GM19193 (cell line): Measurements from ENCODE around the gene PIK3C2A.

Source experiments
- POLR2A ChIP-seq: IDR thresholded peaks from 4 replicates; pipeline ENCODE4 v1.6.1; 2011; ENCODE audit not compliant: insufficient read depth, insufficient read length; ENCODE audit errors: extremely low read depth

The PIK3C2A gene

DNA sequence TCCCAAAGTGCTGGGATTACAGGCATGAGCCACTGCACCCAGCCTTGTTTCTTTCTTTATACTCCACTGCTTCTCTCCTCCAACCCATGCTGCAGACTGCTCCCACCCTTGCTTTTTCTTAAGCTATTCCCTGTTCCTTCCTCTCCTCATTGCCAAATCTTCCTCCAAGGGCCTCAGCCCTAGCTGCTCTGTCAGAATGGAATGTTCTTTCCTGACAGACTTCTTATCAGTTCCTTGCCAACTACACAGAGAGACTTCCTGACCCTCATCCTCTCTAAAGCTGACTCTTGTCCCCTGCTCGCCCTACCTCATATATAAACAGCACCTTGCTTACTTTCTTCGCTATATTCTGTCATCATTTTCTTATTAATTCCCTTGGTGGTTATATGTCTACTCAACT, 16.9 kb upstream of the PIK3C2A start:
- TF ChIP-seq POLR2A: no peak

DNA sequence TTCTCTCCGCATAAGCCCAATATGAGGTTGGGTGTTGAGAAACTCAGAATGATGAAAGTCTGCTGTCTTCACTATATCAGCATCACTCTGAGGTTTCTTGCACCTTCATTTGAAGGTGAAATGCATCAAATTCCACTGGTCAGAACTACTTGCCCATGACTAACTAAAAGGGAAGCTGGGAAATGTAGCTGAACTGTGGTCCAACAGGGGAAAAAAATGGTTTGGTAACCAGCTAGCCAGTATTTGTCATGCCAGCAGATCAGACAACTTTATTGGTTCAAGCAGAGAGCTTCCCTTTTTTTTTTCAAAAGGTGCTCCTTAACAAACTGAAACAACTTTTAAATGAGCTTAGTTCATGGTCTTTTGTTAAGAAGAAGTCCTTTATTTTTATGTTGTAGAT, 14.2 kb upstream of the PIK3C2A start:
- TF ChIP-seq POLR2A: no peak

GRCh38 chr11:17219016-17219415, 11.2 kb upstream of the PIK3C2A start:
- TF ChIP-seq POLR2A: no peak

DNA sequence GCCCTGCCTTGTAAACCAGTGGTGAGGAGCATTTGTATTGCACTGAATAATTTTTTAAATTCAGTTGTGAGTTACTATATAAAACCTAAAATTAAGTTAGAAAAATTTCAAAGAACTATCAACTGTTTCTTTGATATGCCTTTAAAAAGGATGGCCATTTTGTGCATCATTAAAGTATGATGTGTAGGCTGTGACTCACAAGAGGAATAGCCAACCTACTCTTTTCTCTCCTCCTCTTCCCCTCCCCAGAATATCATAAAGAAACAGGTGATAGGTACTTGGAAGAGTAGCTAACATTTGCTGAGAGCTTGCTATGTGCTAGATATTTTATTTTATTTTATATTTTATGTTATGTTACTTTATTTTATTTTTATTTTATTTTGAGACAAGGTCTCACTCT, 10.6 kb upstream of the PIK3C2A start:
- no peak for TF ChIP-seq POLR2A

DNA sequence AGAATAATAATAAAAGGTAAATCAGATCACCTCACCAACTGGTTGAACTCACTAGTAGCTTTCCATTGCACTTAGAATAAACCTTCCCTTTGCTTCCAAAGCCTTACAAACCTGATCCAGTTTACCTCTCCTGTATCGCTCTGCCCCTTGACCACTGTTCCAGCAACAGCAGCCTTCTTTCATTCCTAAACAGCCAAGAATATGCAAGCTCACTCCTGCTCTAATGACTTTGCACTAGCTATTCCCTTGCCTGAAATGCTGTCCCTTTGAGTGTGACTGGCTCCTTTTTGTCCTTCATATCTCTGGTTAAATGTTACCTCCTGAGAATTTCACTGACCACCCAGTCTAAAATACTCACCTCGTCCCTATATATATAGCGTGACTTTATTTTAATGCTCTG, 9.6 kb upstream of the PIK3C2A start:
- no peak for TF ChIP-seq POLR2A

DNA sequence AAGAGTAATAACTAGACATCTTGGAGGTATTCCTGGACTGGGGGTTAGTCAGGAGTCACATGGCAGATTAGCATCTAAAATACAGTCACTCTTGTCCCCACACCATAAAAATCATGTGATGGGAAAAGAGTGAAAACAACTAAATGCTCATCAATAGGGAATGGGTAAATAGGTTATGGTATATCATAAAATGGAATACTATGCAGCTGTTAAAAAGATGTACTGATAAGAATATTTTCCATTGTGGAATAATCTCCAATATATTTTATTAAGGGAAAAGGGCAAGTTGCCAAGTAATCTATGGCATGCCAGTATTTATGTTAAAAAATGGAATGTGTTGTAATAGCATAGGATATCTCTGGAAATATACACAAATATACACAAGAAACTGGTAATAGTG, 6.6 kb upstream of the PIK3C2A start:
- no peak for TF ChIP-seq POLR2A

DNA sequence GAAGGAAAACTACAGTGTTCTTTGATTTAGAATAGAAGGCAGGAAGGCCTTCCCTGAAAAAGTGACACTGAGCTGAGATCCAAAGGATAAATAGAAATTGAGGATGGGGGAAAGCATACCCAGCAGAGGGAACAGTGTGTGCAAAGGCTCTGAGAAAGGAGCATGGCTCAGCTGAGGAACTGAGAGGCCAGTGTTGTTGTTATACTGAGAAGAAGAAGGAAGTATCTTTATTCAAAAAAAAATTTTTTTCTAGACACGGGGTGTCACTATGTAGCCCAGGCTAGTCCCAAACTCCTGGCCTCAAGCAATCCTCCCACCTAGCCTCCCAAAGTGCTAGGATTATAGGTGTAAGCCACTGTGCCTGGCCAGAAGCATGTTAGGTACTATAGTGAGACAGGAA, 3.5 kb upstream of the PIK3C2A start:
- no peak for TF ChIP-seq POLR2A

DNA sequence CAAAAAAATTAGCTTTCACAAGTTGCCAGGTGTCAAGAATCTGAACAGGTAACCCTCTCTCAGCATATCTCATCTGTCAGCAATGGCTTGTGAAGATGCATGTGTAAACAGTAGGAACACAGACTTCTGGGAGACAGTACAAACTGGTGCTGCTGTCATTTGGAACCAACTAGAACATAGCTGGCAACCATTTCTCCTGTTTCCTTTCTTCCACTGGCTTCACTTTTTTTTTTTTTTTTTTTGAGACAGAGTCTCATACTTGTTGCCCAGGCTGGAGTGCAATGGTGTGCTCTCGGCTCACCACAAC, 2.1 kb upstream of the PIK3C2A start:
- TF ChIP-seq POLR2A: no peak

- TF ChIP-seq POLR2A: no peak
Observed at GRCh38 chr11:17208257-17208999, 642 bp upstream of the PIK3C2A start.

- TF ChIP-seq POLR2A: no peak
Observed at GRCh38 chr11:17206463-17206862, 1.3 kb downstream of the PIK3C2A start.

DNA sequence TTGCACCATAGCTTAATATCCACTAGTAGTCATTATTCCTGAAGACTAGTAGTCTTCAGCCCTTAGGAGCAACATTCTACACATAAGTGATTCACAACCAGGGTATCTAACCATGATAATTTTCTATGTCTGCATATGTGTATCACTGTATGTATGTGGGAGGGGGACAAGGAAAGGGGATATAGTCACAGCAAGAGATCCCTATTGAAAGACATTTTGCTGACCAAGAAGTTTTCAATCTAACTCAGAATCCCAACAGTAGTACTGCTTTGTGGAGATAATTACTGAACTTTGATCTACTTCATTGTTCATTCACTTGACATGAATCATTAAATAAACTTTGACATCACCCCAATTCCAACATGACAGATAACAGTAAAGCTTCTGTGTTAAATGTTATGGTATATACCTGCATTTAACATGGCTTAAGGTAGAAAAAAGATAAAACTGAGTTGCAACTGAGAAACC, 10.3 kb downstream of the PIK3C2A start:
- no peak for TF ChIP-seq POLR2A

GRCh38 chr11:17188675-17189074, 19.1 kb downstream of the PIK3C2A start:
- no peak for TF ChIP-seq POLR2A

GRCh38 chr11:17186932-17187692, 20.7 kb downstream of the PIK3C2A start:
- TF ChIP-seq POLR2A: no peak

DNA sequence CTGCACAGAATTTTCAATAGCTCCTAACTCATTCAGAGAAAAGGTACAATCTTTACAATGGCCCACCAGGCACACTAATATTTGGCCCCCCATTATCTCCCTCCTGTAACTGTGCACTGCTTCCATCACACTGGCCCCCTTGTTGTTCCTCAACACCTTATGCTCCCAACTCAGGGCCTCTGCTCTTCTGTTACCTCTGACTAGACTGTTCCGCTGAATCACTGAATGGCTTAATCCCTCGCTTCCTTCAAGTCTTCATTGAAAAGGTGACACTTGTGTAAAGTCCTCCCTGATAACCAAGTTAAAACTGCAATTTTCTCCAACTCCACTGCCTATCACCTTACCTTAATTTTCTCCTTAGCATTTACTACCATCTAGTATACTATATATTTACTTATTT, 21.8 kb downstream of the PIK3C2A start:
- no peak for TF ChIP-seq POLR2A

DNA sequence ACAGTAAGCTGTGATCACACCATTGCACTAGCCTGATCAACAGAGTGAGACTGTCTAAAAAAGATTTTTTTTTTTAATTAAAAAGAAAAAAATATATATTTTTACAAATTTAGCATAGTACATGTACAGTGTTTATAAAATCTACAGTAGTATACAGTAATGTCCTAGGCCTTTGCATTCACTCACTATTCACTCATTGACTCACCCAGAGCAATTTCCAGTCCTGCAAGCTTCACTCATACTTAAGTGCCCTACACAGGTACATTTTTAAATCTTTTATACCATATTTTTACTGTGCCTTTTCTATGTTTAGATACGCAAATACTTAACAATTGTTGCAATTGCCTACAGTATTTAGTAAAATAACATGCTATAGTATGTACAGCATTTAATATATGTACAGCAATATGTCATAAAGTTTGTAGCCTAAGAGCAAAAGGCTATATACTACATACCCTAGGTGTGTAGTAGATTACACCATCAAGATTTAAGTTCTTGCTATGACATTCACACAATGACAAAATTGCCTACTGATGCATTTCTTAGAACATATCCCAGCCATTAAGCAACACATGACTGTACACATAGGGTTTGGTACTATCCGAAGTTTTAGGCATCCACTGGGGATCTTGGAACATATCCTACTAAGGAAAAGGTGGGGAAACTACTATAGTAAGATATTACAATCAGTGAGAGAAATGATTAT, 22.8 kb downstream of the PIK3C2A start:
- TF ChIP-seq POLR2A: no peak

GRCh38 chr11:17183836-17184235, 23.9 kb downstream of the PIK3C2A start:
- no peak for TF ChIP-seq POLR2A

GRCh38 chr11:17179970-17180369, 27.8 kb downstream of the PIK3C2A start:
- TF ChIP-seq POLR2A: no peak

DNA sequence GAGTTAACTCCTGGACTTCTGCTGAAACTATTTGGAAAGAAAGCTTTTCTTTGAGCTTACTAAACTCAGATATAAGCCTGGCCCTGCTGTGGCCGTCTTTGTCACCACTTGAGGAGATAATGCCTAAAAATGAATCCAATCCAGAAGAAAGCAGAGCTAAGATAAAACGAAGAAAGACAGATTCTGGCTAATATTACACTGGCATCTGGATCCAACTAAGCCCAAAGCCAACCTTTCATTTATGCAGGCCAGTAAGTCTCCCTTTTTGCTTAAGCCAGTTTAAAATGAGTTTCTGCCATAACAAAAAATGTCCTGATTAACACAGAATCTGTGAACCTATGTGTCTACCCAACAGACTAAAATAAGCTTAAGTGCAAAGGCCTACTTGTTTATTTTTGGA, 34.5 kb downstream of the PIK3C2A start:
- TF ChIP-seq POLR2A: no peak
